DND-41 (cell line): ENCODE results near the gene ARHGAP28.

Experiments used
- CTCF ChIP-seq: IDR thresholded peaks from 2 replicates; pipeline ENCODE4 v1.5.1; 2012; ENCODE audit warnings: borderline replicate concordance, low read length, moderate library complexity, mild to moderate bottlenecking; ENCODE audit not compliant: poor library complexity, severe bottlenecking; ENCODE audit errors: extremely low read depth
- EZH2 ChIP-seq: IDR thresholded peaks from 3 replicates; pipeline ENCODE4 v1.6.1; 2012; ENCODE audit warnings: borderline replicate concordance, low read depth, mild to moderate bottlenecking, moderate library complexity, low read length, inconsistent platforms; ENCODE audit not compliant: severe bottlenecking

- TF ChIP-seq CTCF = no peak
- no peak for TF ChIP-seq EZH2
Measured at GRCh38 chr18:6734726-6735430, 5.4 kb downstream of the ARHGAP28 start.
